Activated T-cell treated with anti-CD3 and anti-CD28 coated beads, Interleukin-2, amount 50 U/mL, for 24 hours (primary cell): ENCODE data around the gene XKRX.

ENCODE experiments used
- DNase-seq: peaks from one replicate; pipeline ENCODE4 v3.0.0-alpha.2; 2020
- H3K27ac Mint-ChIP-seq: 2 replicates; pipeline ENCODE4 v1.8.0; 2020; ENCODE audit warnings: mild to moderate bottlenecking, mixed read lengths
- H3K27me3 Mint-ChIP-seq: 2 replicates; pipeline ENCODE4 v1.8.0; 2020; ENCODE audit warnings: mixed read lengths
- H3K36me3 Mint-ChIP-seq: 2 replicates; pipeline ENCODE4 v1.8.0; 2020; ENCODE audit warnings: low read depth, mixed read lengths
- H3K4me1 Mint-ChIP-seq: 2 replicates; pipeline ENCODE4 v1.8.0; 2020; ENCODE audit warnings: low read depth, mixed read lengths
- H3K4me3 Mint-ChIP-seq: 2 replicates; pipeline ENCODE4 v1.8.0; 2020; ENCODE audit warnings: mild to moderate bottlenecking, moderate library complexity, mixed read lengths
- H3K9me3 Mint-ChIP-seq: 2 replicates; pipeline ENCODE4 v1.8.0; 2020; ENCODE audit warnings: mixed read lengths

The XKRX gene

GRCh38 chrX:100868273-100868672 is 60.4 kb downstream of the XKRX start:
- no peak for DNase-seq
- H3K4me3 Mint-ChIP-seq: no peak overlapping the region

GRCh38 chrX:100864657-100865391 is 63.9 kb downstream of the XKRX start:
- no peak overlapping the region for H3K4me3 Mint-ChIP-seq
- DNase-seq: no peak
- no peaks in the 10 kb centered on the region for H3K4me1 Mint-ChIP-seq
- H3K36me3 Mint-ChIP-seq: no peaks in the 10 kb centered on the region
- no peak overlapping the region for H3K27ac Mint-ChIP-seq
- peaks cover 42% of the 10 kb centered on the region for H3K27me3 Mint-ChIP-seq
- no peaks in the 10 kb centered on the region for H3K9me3 Mint-ChIP-seq

More at GRCh38 chrX:100868273-100868672, 60.4 kb downstream of the XKRX start:
- H3K36me3 Mint-ChIP-seq: no peaks in the 10 kb centered on the region
- H3K9me3 Mint-ChIP-seq: no peaks in the 10 kb centered on the region
- H3K27me3 Mint-ChIP-seq: peaks cover 42% of the 10 kb centered on the region
- no peak overlapping the region for H3K27ac Mint-ChIP-seq
- no peaks in the 10 kb centered on the region for H3K4me1 Mint-ChIP-seq
